ENCODE results near the gene FTSJ1.
A peak's percentile ranks its signal among the peaks of the same experiment; 100 is the strongest.

Gene FTSJ1

GRCh38 chrX:48531358-48531959 lies 55.5 kb downstream of the FTSJ1 start:
- peak; percentile 48 for DNase-seq

DNA sequence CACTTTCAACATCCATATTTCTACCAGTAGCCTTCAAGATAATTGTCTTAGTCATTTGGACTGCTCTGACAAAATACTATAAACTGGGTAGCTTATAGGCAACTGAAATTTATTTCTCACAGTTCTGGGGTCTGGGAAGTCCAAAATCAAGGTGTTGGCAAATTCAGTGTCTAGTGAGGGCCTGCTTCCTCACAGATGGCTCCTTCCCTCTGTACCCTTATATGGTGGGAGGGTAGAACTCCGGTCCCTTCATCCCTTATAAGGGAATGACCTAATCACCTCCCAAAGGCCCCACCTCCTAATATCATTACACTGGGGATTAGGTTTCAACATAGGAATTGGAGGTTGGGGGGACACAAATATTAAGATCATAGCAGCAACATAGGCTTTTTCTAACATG lies 56.2 kb downstream of the FTSJ1 start:
- no peak for DNase-seq

GRCh38 chrX:48533165-48533564 lies 57.2 kb downstream of the FTSJ1 start:
- no peak for DNase-seq

All from fibroblast of skin of abdomen (primary cell).